Upper lobe of left lung (tissue), 6 donors: ENCODE data around the gene MTF2. TPM values are rescaled to one million over a fixed set of nuclear protein-coding genes. Genes with fewer than 3 reads are reported as not detected.

Experiments
- ATAC-seq, 2 donors: fragments of 200-7000 bp; cut with Tn5 transposase; one replicate each; pipeline ENCODE4 v1.9.1; 2022; ENCODE audit warnings: mild to moderate bottlenecking in 2 of 2, moderate library complexity in 2 of 2; ENCODE audit not compliant: low FRiP score in 2 of 2
- DNase-seq, 2 donors: peaks; one replicate each; pipeline ENCODE4 v3.0.0-alpha.2; 2019 to 2020
- H3K27ac ChIP-seq, 4 donors: fragments of 200-600 bp; sonication (generic); one replicate each; pipeline ENCODE4 v1.5.1; 2016 to 2019
- H3K27me3 ChIP-seq, 4 donors: fragments of 200-600 bp; sonication (generic); one replicate each; pipeline ENCODE4 v1.5.1; 2017 to 2019
- H3K36me3 ChIP-seq, 4 donors: fragments of 200-600 bp; sonication (generic); one replicate each; pipeline ENCODE4 v1.5.1; 2016 to 2019
- H3K4me1 ChIP-seq, 4 donors: fragments of 200-600 bp; sonication (generic); one replicate each; pipeline ENCODE4 v1.5.1; 2018 to 2019
- H3K4me3 ChIP-seq, 4 donors: fragments of 200-600 bp; sonication (generic); one replicate each; pipeline ENCODE4 v1.5.1; 2017 to 2019; ENCODE audit warnings: mild to moderate bottlenecking in 2 of 4, moderate library complexity in 1 of 4
- H3K9me3 ChIP-seq, 4 donors: fragments of 200-600 bp; sonication (generic); one replicate each; pipeline ENCODE4 v1.5.1; 2018 to 2019
- EP300 ChIP-seq, 4 donors: sonication (generic); formaldehyde crosslinking; IDR thresholded peaks; one replicate each; pipeline ENCODE4 v1.5.1; 2017; ENCODE audit warnings: antibody characterized with exemption in 4 of 4, control low read depth in 2 of 4
- POLR2A ChIP-seq, 4 donors: fragments of 450-650 bp; IDR thresholded peaks; one replicate each; pipeline ENCODE4 v1.5.1; 2016 to 2017; ENCODE audit warnings: antibody characterized with exemption in 4 of 4, mild to moderate bottlenecking in 2 of 4
- POLR2AphosphoS5 ChIP-seq, 2 donors: sonication (generic); formaldehyde crosslinking; IDR thresholded peaks; one replicate each; pipeline ENCODE4 v1.5.1; 2017; ENCODE audit warnings: antibody characterized with exemption in 2 of 2
- WGBS, 2 donors: methylation state at CpG; one replicate each; pipeline ENCODE4 v1.1.5; 2017 to 2018; 5-methylcytosine and 5-hydroxymethylcytosine counted together
- total RNA-seq, 6 donors: library from RNA; depleted of rRNA in 4 of 6; stranded (reverse); fragments of >200 nt in 4 of 6; gene quantifications; one replicate each; pipeline versions ENCODE4 v1.1.0 to v1.2.1, GENCODE V29; 2016 to 2021
- TF ChIP-seq, protein P1 (sequence below), 6 experiments: fragments of 450-650 bp in 4 of 6; fragments of 200-600 bp in 2 of 6; sonication (generic) in 2 of 6; IDR thresholded peaks; one replicate each; pipeline ENCODE4 v1.5.1; 2016 to 2019; ENCODE audit warnings: antibody characterized with exemption in 6 of 6
- donor health status: DM: no; HTN: no; CAD: no; lungs with moderate emphysema.
- donor health status: DM: no; HTN: yes; CAD: no; lungs with severe emphysema.

MTF2 gene
- total RNA-seq, 6 donors from 2014 or later = 15.4 to 29.4 (median 20.6) TPM

DNA sequence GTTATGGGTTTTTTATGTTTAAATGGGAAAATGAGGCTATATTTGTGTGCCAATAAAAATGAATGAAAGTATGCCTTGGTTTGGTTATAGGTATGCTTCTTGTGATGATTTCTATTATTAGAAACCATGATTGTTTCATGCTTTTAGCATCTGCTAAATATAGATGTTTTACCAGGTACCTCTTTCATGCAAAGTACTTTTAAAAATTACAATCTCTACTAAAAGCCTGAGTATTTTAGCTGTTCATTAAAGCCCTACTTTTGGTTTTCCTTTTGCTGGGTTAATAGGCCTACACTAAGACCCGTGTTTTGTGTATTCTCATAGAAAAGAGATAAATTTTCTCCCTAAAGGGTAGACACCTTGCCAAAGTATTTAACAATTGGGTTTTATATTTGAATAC is 32.0 kb downstream of the MTF2 start:
- peaks cover 0 to 8% (median 6%) of the 10 kb centered on the region in 4 donors for H3K4me1 ChIP-seq
- peaks cover 1 to 31% (median 9%) of the 10 kb centered on the region in 4 donors for H3K36me3 ChIP-seq
- H3K27ac ChIP-seq = no peak overlapping the region
- no peak overlapping the region for H3K4me3 ChIP-seq
- TF ChIP-seq, protein P1, sequence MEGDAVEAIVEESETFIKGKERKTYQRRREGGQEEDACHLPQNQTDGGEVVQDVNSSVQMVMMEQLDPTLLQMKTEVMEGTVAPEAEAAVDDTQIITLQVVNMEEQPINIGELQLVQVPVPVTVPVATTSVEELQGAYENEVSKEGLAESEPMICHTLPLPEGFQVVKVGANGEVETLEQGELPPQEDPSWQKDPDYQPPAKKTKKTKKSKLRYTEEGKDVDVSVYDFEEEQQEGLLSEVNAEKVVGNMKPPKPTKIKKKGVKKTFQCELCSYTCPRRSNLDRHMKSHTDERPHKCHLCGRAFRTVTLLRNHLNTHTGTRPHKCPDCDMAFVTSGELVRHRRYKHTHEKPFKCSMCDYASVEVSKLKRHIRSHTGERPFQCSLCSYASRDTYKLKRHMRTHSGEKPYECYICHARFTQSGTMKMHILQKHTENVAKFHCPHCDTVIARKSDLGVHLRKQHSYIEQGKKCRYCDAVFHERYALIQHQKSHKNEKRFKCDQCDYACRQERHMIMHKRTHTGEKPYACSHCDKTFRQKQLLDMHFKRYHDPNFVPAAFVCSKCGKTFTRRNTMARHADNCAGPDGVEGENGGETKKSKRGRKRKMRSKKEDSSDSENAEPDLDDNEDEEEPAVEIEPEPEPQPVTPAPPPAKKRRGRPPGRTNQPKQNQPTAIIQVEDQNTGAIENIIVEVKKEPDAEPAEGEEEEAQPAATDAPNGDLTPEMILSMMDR (IDR thresholded peaks at IDR 0.05) = no peak
- TF ChIP-seq POLR2A (IDR thresholded peaks at IDR 0.05) (no peak), EP300 (IDR thresholded peaks at IDR 0.05) (no peak), POLR2AphosphoS5 (IDR thresholded peaks at IDR 0.05) (no peak)
- WGBS, 2 donors = 88 to 93% methylated on average over 1 of the region's 1 CpG
- H3K9me3 ChIP-seq = peaks cover 0 to 8% (median 4%) of the 10 kb centered on the region in 4 donors
- H3K27me3 ChIP-seq = no peaks in the 10 kb centered on the region
- ATAC-seq (no peak), DNase-seq (no peak)

- TF ChIP-seq POLR2A (IDR thresholded peaks at IDR 0.05) (no peak), POLR2AphosphoS5 (IDR thresholded peaks at IDR 0.05) (no peak), EP300 (IDR thresholded peaks at IDR 0.05) (no peak)
- TF ChIP-seq, protein P1 (IDR thresholded peaks at IDR 0.05) = no peak
- no peaks in the 10 kb centered on the region for H3K27me3 ChIP-seq
- H3K4me3 ChIP-seq = no peak overlapping the region
- peaks cover 0 to 8% (median 4%) of the 10 kb centered on the region in 4 donors for H3K9me3 ChIP-seq
- DNase-seq = no peak
- no peak overlapping the region for H3K27ac ChIP-seq
- ATAC-seq = no peak
- H3K36me3 ChIP-seq = peaks cover 2 to 36% (median 13%) of the 10 kb centered on the region in 4 donors
- H3K4me1 ChIP-seq = peaks cover 0 to 8% (median 6%) of the 10 kb centered on the region in 4 donors
These were observed 32.5 kb downstream of the MTF2 start for GRCh38 chr1:93111561-93111960.

DNA sequence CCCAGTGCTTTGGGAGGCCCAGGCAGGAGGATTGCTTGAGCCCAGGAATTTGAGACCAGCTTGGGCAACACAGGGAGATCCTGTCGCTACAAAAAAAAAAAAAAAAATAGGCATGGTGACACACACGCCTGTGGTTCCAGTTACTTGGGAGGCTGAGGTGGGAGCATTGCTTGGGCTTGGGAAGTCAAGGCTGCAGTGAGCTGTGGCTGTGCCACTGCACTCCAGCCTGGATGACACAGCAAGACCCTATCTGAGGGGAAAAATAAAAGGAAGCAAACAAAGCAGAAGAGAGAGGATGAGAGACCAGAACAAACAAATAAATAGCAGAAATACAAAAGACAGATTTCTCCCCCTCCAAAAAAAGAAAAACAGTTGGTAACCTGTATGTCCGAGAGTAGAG is 34.0 kb downstream of the MTF2 start:
- ATAC-seq (no peak), DNase-seq (no peak)
- WGBS, 2 donors = 92 to 98% methylated on average over 3 of the region's 3 CpGs
- no peaks in the 10 kb centered on the region for H3K9me3 ChIP-seq
- TF ChIP-seq POLR2AphosphoS5 (IDR thresholded peaks at IDR 0.05) (no peak), EP300 (IDR thresholded peaks at IDR 0.05) (no peak), POLR2A (IDR thresholded peaks at IDR 0.05) (no peak)
- TF ChIP-seq, protein P1 (IDR thresholded peaks at IDR 0.05) = no peak
- H3K4me1 ChIP-seq = peaks cover 0 to 8% (median 6%) of the 10 kb centered on the region in 4 donors
- no peaks in the 10 kb centered on the region for H3K27me3 ChIP-seq
- H3K27ac ChIP-seq = no peak overlapping the region
- H3K36me3 ChIP-seq = peaks cover 2 to 36% (median 20%) of the 10 kb centered on the region in 4 donors
- H3K4me3 ChIP-seq = no peak overlapping the region

DNA sequence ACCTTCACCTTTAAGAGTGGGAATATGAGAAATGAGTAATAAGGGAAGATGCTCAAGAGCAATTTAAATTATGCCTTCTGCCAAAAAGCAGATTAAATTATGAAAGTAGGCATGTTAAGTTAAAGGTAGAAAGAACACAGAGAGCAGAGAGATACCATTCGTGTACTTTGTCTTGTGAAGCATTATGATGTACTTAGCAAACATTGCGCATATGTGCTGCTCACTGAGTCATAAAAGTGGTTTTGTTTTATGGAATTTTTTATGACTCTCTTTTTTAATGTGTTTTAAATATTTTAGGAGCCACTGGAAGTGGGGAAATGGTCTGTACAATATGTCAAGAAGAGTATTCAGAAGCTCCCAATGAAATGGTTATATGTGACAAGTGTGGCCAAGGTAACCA is 35.3 kb downstream of the MTF2 start:
- TF ChIP-seq, protein P1 (IDR thresholded peaks at IDR 0.05) = no peak
- no peak for TF ChIP-seq POLR2A (IDR thresholded peaks at IDR 0.05)
- TF ChIP-seq EP300 (IDR thresholded peaks at IDR 0.05) = no peak
- TF ChIP-seq POLR2AphosphoS5 (IDR thresholded peaks at IDR 0.05) = no peak
- H3K36me3 ChIP-seq = peaks cover 2 to 48% (median 24%) of the 10 kb centered on the region in 4 donors

DNA sequence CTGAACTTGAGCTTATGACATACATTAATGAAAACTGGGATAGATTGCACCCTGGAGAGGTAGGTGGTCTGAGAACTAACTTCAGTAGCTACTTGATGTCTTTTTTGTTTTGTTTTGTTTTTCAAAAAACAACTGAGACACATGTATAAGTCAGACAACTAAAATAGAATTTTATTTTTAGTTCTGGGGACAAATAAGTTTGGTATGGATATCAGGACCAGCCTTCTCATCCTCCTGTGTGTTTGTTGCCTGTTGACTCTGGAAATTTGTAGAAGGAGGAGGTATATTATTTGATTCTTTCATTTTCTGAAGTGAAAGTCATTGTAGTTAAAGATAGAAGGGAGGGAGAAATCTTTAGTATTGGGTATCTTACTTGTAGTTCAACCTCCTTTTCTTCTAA is 41.5 kb downstream of the MTF2 start:
- Histone ChIP-seq H3K9me3 (no peaks in the 10 kb centered on the region), H3K27ac (no peak overlapping the region), H3K36me3 (peaks cover 2 to 49% (median 23%) of the 10 kb centered on the region in 4 donors), H3K4me3 (no peak overlapping the region), H3K4me1 (no peaks in the 10 kb centered on the region), H3K27me3 (no peaks in the 10 kb centered on the region)
- ATAC-seq (no peak), DNase-seq (no peak)
- no peak for TF ChIP-seq EP300 (IDR thresholded peaks at IDR 0.05)
- TF ChIP-seq POLR2AphosphoS5 (IDR thresholded peaks at IDR 0.05) = no peak
- TF ChIP-seq, protein P1 (IDR thresholded peaks at IDR 0.05) = no peak
- TF ChIP-seq POLR2A (IDR thresholded peaks at IDR 0.05) = no peak

More for the DNA sequence above, 35.3 kb downstream of the MTF2 start:
- no peak for DNase-seq
- H3K27me3 ChIP-seq = no peaks in the 10 kb centered on the region
- H3K27ac ChIP-seq = no peak overlapping the region
- no peaks in the 10 kb centered on the region for H3K9me3 ChIP-seq
- H3K4me1 ChIP-seq = peaks cover 0 to 8% (median 6%) of the 10 kb centered on the region in 4 donors
- ATAC-seq = no peak
- 95 to 96% methylated on average over 2 of the region's 2 CpGs for WGBS, 2 donors
- H3K4me3 ChIP-seq = no peak overlapping the region
